ENCODE measurements around the gene SYT2. TPM values are rescaled to one million over a fixed set of nuclear protein-coding genes. Genes with fewer than 3 reads are reported as not detected.

SYT2 gene
- total RNA-seq, 1 experiment from 2014 or later = 12.1 TPM

- TF ChIP-seq AR (CRISPR knock-in tag; IDR thresholded peaks at IDR 0.05) = no peak
- no peak for TF ChIP-seq SMAD4 (CRISPR knock-in tag; IDR thresholded peaks at IDR 0.05)
- TF ChIP-seq SOX15 (CRISPR knock-in tag; IDR thresholded peaks at IDR 0.05) = no peak
Measured at GRCh38 chr1:202692959-202693555, 17.2 kb downstream of the SYT2 start (continued).

- no peak for ATAC-seq
- CTCF ChIA-PET = interaction anchor here (1.1 to 3.0 kb wide), 8 partner anchors 14 to 35 kb away, joined by 3 to 14 read pairs (median 6); no protein-coding TSS in a partner anchor
- H3K27me3 Mint-ChIP-seq (ENCODE audit: low read depth) = no peaks in the 10 kb centered on the region
- no peak for TF ChIP-seq NFATC4 (CRISPR knock-in tag; IDR thresholded peaks at IDR 0.05)
- TF ChIP-seq ATF2 (CRISPR knock-in tag; IDR thresholded peaks at IDR 0.05; ENCODE audit: borderline replicate concordance, low read depth) = no peak
- no peak for TF ChIP-seq OVOL2 (CRISPR knock-in tag; IDR thresholded peaks at IDR 0.05; ENCODE audit: borderline replicate concordance)
- no peak for TF ChIP-seq ZBTB21 (CRISPR knock-in tag; IDR thresholded peaks at IDR 0.05; ENCODE audit: borderline replicate concordance)
- no peak for TF ChIP-seq MXD4 (CRISPR knock-in tag; IDR thresholded peaks at IDR 0.05; ENCODE audit: borderline replicate concordance)
- no peak for TF ChIP-seq FOXP1 (CRISPR knock-in tag; IDR thresholded peaks at IDR 0.05; ENCODE audit: borderline replicate concordance)
- no peak for TF ChIP-seq E2F1 (CRISPR knock-in tag; IDR thresholded peaks at IDR 0.05)
- no peak for TF ChIP-seq CTCF (IDR thresholded peaks at IDR 0.05)
- TF ChIP-seq ZNF423 (CRISPR knock-in tag; IDR thresholded peaks at IDR 0.05) = no peak
- TF ChIP-seq CDX4 (CRISPR knock-in tag; IDR thresholded peaks at IDR 0.05; ENCODE audit: borderline replicate concordance) = no peak
- TF ChIP-seq ATF6 (CRISPR knock-in tag; IDR thresholded peaks at IDR 0.05) = no peak
- no peak for TF ChIP-seq PRRX2 (CRISPR knock-in tag; IDR thresholded peaks at IDR 0.05)
- TF ChIP-seq JAZF1 (CRISPR knock-in tag; IDR thresholded peaks at IDR 0.05) = no peak
- TF ChIP-seq ELF4 (CRISPR knock-in tag; IDR thresholded peaks at IDR 0.05; ENCODE audit: low read depth) = no peak
- TF ChIP-seq PRDM15 (CRISPR knock-in tag; IDR thresholded peaks at IDR 0.05) = no peak
- TF ChIP-seq SOX15 (CRISPR knock-in tag; IDR thresholded peaks at IDR 0.05) = no peak
- TF ChIP-seq ZSCAN18 (CRISPR knock-in tag; IDR thresholded peaks at IDR 0.05) = no peak
- TF ChIP-seq CREM (CRISPR knock-in tag; IDR thresholded peaks at IDR 0.05) = no peak
Measured at GRCh38 chr1:202691816-202692215, 18.4 kb downstream of the SYT2 start.

More at GRCh38 chr1:202691816-202692215, 18.4 kb downstream of the SYT2 start:
- no peak for DNase-seq (ENCODE audit: low spot score)
- Mint-ChIP-seq H3K4me1 (peaks cover 5% of the 10 kb centered on the region; the same call in 1 of the 2 replicates), H3K36me3 (no peaks in the 10 kb centered on the region), H3K27ac (no peak overlapping the region), H3K4me3 (no peak overlapping the region), H3K9me3 (no peaks in the 10 kb centered on the region)
- POLR2A ChIA-PET = interaction anchor here (0.6 kb wide), 1 partner anchor 14 kb away, joined by 3 read pairs; no protein-coding TSS in a partner anchor

Data from WTC11 (cell line).